Gastrocnemius medialis (tissue), 4 donors: ENCODE measurements around the gene KLHDC4. TPM values are rescaled to one million over a fixed set of nuclear protein-coding genes. Genes with fewer than 3 reads are reported as not detected.

ENCODE experiments used
- ATAC-seq, 2 donors: fragments of 150-250 bp; one replicate each; pipeline ENCODE4 v1.9.1; 2016
- DNase-seq, 2 donors: peaks; one replicate each; pipeline ENCODE4 v3.0.0-alpha.2; 2019
- H3K27ac ChIP-seq, 4 donors: fragments of 200-600 bp; sonication (generic); 1 replicate in 1 of 4; 2 replicates in 3 of 4; pipeline ENCODE4 v1.5.1; 2016 to 2018; ENCODE audit warnings: mild to moderate bottlenecking in 2 of 4, moderate library complexity in 1 of 4
- H3K27me3 ChIP-seq, 3 donors: fragments of 200-600 bp; sonication (generic) in 2 of 3; 1 replicate in 1 of 3; 2 replicates in 2 of 3; pipeline versions ENCODE4 v1.5.1 to v1.6.0; 2016 to 2019; ENCODE audit warnings: mild to moderate bottlenecking in 1 of 3, moderate library complexity in 1 of 3
- H3K36me3 ChIP-seq, 2 donors: fragments of 200-600 bp; sonication (generic) in 1 of 2; one replicate each; pipeline ENCODE4 v1.5.1; 2017 to 2018
- H3K4me1 ChIP-seq, 2 donors: fragments of 200-600 bp; sonication (generic) in 1 of 2; one replicate each; pipeline ENCODE4 v1.5.1; 2016 to 2017; ENCODE audit warnings: mild to moderate bottlenecking in 2 of 2
- H3K4me3 ChIP-seq, 4 donors: fragments of 200-600 bp; sonication (generic) in 3 of 4; 1 replicate in 1 of 4; 2 replicates in 3 of 4; pipeline ENCODE4 v1.5.1; 2016 to 2019; ENCODE audit warnings: mild to moderate bottlenecking in 2 of 4
- H3K9me3 ChIP-seq, 3 donors: fragments of 200-600 bp; sonication (generic) in 2 of 3; 1 replicate in 1 of 3; 2 replicates in 2 of 3; pipeline ENCODE4 v1.5.1; 2016 to 2019
- CTCF ChIP-seq, 5 experiments: fragments of 450-650 bp in 3 of 5; fragments of 200-600 bp in 2 of 5; sonication (generic) in 2 of 5; IDR thresholded peaks in 4 of 5; conservative IDR thresholded peaks in 1 of 5; 1 replicate in 4 of 5; 2 replicates in 1 of 5; pipeline ENCODE4 v1.5.1; 2016 to 2019; ENCODE audit warnings: antibody characterized with exemption in 5 of 5, mild to moderate bottlenecking in 3 of 5, moderate library complexity in 3 of 5
- POLR2A ChIP-seq, 2 donors: fragments of 450-650 bp; IDR thresholded peaks; one replicate each; pipeline ENCODE4 v1.6.1; 2017; ENCODE audit warnings: antibody characterized with exemption in 2 of 2, mild to moderate bottlenecking in 2 of 2, moderate library complexity in 2 of 2
- in situ Hi-C, 4 donors: fragments of 200-750 bp; cut with MboI; loops; one replicate each; pipeline versions ENCODE4 v1.15.0 to v1.8.0; 2017; ENCODE audit warnings: low sequenced_read_pairs in 4 of 4
- intact Hi-C: fragments of 100-400 bp; cut with DNase I; formaldehyde crosslinking; loops from one replicate; pipeline ENCODE4 v1.15.1; 2023; ENCODE audit warnings: low total_unique reads
- total RNA-seq, 4 donors: library from RNA; depleted of rRNA; stranded (reverse); fragments of >200 nt; gene quantifications; one replicate each; pipeline versions ENCODE4 v1.1.0 to v1.2.3, GENCODE V29; 2016

KLHDC4 gene
- total RNA-seq, 4 donors from 2014 or later = 8.2 to 12.7 (median 10.4) TPM

GRCh38 chr16:87712184-87712762 lies 53.5 kb downstream of the KLHDC4 start:
- no peak overlapping the region for H3K27ac ChIP-seq
- peaks cover 0 to 44% of the 10 kb centered on the region in 2 donors for H3K36me3 ChIP-seq
- DNase-seq (no peak), ATAC-seq (no peak)
- intact Hi-C loops (no loop called here), in situ Hi-C loops (no loop called here)
- H3K4me3 ChIP-seq = no peak overlapping the region
- H3K27me3 ChIP-seq = no peaks in the 10 kb centered on the region
- H3K4me1 ChIP-seq = no peaks in the 10 kb centered on the region
- TF ChIP-seq POLR2A (IDR thresholded peaks at IDR 0.05) = no peak
- TF ChIP-seq CTCF (IDR thresholded peaks at IDR 0.05 in 4 of 5, conservative IDR thresholded peaks at IDR 0.05 in 1 of 5) = no peak
- H3K9me3 ChIP-seq = no peaks in the 10 kb centered on the region

GRCh38 chr16:87710887-87711286 lies 54.9 kb downstream of the KLHDC4 start:
- no peak for TF ChIP-seq CTCF (IDR thresholded peaks at IDR 0.05 in 4 of 5, conservative IDR thresholded peaks at IDR 0.05 in 1 of 5)
- TF ChIP-seq POLR2A (IDR thresholded peaks at IDR 0.05) = no peak
- DNase-seq = no peak
- no peak for ATAC-seq
- intact Hi-C loops (no loop called here), in situ Hi-C loops (no loop called here)
- peaks cover 0 to 51% of the 10 kb centered on the region in 2 donors for H3K36me3 ChIP-seq
- no peak overlapping the region for H3K4me3 ChIP-seq
- no peaks in the 10 kb centered on the region for H3K9me3 ChIP-seq
- H3K4me1 ChIP-seq = no peaks in the 10 kb centered on the region
- H3K27me3 ChIP-seq = no peaks in the 10 kb centered on the region
- H3K27ac ChIP-seq = no peak overlapping the region

GRCh38 chr16:87709677-87710076 lies 56.1 kb downstream of the KLHDC4 start:
- no peak for DNase-seq
- ATAC-seq = no peak
- H3K4me3 ChIP-seq = no peak overlapping the region
- H3K27me3 ChIP-seq = no peaks in the 10 kb centered on the region
- H3K36me3 ChIP-seq = peaks cover 0 to 51% of the 10 kb centered on the region in 2 donors
- no peak for TF ChIP-seq CTCF (IDR thresholded peaks at IDR 0.05 in 4 of 5, conservative IDR thresholded peaks at IDR 0.05 in 1 of 5)
- TF ChIP-seq POLR2A (IDR thresholded peaks at IDR 0.05) = no peak
- H3K4me1 ChIP-seq = no peaks in the 10 kb centered on the region
- in situ Hi-C loops (no loop called here), intact Hi-C loops (no loop called here)
- H3K9me3 ChIP-seq = no peaks in the 10 kb centered on the region
- no peak overlapping the region for H3K27ac ChIP-seq

DNA sequence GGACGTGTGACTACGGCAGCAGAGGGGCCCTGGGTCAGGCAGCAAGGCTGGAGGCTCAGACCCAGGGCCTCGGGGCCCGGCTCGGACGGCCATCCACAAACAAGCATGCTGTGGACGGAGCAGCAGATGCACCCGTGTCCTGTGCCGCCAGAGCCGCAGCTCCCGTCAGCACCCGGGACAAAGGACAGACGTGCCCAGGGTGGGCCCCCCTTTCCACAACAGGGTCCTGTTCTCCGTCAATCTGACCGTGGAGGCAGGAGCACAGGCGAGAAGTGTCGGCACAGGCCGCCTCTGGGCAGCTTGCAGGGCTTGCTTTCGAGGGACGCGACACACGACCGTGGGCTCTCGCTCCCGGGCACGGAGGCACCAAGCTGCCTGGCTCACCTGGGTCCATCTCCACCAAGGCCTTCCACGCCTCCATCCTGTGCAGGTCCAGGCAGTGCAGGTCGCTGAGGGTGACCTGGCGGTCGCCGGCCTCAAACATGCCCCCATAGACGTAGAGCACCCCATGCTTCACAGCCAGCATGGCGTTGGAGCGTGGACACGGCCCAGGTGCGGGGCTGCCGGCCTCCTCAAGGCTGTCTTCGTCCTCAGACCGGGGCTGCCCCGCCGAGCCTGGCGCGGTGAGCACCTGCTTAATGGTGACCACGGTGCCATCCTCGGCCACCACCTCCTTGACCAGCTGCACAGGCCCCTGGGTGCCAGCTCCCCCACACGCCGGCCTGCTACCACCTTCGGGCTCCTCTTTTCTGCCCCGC lies 56.7 kb downstream of the KLHDC4 start:
- no peak for TF ChIP-seq CTCF (IDR thresholded peaks at IDR 0.05 in 4 of 5, conservative IDR thresholded peaks at IDR 0.05 in 1 of 5)
- TF ChIP-seq POLR2A (IDR thresholded peaks at IDR 0.05) = no peak
- ATAC-seq = no peak
- no peak overlapping the region for H3K4me3 ChIP-seq
- peaks cover 0 to 51% of the 10 kb centered on the region in 2 donors for H3K36me3 ChIP-seq
- no peaks in the 10 kb centered on the region for H3K27me3 ChIP-seq
- intact Hi-C loops (no loop called here), in situ Hi-C loops (no loop called here)
- no peak for DNase-seq
- H3K27ac ChIP-seq = no peak overlapping the region
- H3K4me1 ChIP-seq = no peaks in the 10 kb centered on the region
- H3K9me3 ChIP-seq = no peaks in the 10 kb centered on the region
